LNCAP (cell line): ENCODE data around the gene ADH1A.

Experiments
- TF ChIP-seq, protein P1 (sequence below): fragments of 450-650 bp; IDR thresholded peaks from 2 replicates; pipeline ENCODE4 v1.5.1; 2017; ENCODE audit warnings: mild to moderate bottlenecking

Gene ADH1A

DNA sequence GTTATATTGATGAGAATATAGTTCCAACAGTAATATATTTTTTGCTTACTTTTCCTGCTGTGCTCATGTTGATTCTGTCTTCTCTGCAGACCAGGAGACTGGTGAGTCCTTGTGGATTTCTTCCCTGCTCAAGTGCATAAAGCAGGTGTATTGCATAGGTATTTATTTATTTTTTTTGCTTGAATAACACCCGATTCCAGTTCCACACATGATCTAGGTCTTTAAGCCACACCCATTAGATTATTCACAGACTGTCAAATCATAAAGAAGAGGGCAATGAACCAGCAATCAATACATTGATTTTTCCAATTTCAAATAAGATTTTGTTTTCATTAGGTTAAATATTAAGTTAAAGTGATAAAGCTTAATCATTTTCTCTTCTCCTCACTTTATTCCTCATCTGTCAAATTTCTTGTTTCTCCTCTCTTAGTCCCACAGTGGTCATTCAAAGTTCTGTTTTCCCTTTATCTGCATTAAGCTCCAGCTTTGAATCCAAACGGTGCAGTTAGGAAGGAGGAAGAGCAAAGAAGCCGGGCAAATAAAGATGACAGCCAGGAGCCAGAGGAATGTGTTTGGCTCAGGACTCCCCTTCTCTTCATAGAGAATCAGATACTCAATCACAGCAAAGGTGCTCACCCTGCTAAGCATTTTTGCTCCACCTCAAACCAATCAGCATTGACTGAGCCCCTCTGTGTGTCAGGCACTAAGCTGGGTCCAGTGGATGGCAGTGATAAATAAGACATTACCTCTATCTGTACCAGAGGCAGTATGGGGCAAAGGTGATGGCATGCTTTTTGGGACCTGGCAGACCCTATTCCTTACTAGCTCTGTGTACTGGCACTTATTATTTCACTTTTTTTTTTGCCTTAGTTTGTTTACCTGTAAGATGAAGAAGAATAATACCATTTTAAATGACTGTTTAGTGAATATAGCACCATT is at the start of gene ADH1A:
TSS of gene ADH1A (minus strand) at position 138 of the 939 bp plus-strand sequence. CDS start at position 67, 71 bp downstream.
- TF ChIP-seq, protein P1, sequence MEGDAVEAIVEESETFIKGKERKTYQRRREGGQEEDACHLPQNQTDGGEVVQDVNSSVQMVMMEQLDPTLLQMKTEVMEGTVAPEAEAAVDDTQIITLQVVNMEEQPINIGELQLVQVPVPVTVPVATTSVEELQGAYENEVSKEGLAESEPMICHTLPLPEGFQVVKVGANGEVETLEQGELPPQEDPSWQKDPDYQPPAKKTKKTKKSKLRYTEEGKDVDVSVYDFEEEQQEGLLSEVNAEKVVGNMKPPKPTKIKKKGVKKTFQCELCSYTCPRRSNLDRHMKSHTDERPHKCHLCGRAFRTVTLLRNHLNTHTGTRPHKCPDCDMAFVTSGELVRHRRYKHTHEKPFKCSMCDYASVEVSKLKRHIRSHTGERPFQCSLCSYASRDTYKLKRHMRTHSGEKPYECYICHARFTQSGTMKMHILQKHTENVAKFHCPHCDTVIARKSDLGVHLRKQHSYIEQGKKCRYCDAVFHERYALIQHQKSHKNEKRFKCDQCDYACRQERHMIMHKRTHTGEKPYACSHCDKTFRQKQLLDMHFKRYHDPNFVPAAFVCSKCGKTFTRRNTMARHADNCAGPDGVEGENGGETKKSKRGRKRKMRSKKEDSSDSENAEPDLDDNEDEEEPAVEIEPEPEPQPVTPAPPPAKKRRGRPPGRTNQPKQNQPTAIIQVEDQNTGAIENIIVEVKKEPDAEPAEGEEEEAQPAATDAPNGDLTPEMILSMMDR = no peak

DNA sequence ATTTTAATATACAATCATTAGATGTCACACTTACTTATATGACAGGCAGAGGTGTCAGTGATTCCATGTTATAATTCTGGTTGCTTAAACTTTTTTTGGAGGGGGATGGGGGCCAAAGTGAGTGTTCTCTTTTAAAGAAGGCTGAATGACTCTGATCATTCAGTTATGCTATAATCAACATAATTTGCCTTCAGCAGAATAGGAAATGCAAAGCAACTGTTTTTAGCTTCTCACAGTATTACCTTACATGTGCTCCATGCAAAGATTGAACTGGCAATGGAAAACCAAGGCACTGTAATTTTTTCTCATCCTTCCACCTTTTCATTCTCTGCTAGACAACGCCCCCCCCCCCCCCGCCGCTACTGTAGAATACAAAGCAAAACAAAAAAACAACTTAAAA is 48.4 kb upstream of the ADH1A start:
- TF ChIP-seq, protein P1 = no peak

DNA sequence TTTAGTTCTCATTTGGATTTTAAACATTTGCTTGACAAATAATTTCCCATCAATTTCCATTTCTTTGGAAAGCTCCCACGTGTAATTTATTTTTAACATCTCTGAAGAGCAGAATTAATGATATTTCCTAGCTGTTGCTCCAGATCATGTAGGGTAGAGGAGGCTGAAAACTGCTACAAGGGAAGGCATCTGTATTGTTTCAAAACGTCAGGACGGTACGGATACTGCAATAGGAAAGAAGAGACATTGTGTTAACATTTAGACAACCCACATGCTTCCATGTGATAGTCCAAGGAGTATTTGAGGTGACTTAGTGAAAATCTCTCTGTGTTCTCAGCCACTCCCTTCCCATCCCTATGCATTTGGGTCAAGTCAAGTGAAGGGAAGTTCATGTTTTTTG is 45.8 kb upstream of the ADH1A start:
- TF ChIP-seq, protein P1 = no peak

DNA sequence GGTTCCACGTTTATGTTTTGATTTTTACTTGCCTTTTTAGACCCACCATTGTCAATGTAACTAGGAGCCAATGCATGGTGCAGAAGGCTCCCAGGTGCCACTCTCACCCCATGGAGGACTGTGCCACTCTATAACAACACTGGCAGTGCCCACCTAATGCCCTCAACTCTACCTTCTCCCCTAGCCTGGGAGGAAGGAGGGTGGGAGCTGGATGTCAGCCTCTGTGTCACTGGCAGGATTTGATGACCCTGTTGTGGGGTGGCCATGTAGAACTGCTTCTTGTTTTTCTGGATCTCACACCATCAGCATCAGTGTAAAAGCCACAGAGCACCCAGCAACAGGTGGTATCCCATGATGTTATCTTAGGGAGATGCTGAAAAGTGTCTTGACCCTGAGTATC is 44.1 kb upstream of the ADH1A start:
- TF ChIP-seq, protein P1 = no peak

DNA sequence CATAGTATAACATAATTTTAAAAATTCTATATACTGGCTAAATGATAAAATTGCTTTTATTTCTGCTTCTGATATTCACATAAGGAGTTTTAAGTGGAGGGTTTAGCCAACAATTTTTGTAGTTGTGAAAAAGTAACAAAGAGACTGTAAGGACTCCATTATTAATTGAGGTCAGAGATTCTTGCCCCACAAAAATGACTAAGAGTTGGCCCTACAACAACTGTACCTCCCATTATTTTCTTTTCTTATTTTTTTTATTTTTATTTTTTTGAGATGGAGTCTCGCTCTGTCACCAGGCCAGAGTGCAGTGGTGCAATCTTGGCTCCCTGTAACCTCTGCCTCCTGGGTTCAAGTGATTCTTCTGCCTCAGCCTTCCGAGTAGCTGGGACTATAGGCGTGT is 39.9 kb upstream of the ADH1A start:
- TF ChIP-seq, protein P1 = no peak

DNA sequence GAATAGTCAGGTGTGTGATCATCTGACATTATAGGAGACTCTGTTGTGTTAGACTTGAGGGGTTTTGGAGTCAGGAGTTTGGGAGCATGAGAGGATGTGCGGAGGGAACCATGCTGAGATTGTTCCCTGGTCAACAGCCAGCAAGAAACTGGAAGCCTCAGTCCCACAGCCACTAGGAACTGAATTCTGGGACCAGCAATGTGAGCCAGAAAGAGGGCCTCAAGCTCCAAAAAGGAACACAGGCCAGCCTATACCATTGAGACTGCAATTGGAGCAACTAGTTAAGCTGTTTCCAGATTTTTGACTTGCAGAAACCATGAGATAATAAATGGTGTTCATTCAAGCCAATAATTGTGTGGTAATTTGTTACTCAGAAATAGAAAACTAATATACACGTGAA is 39.1 kb upstream of the ADH1A start:
- TF ChIP-seq, protein P1 = no peak

DNA sequence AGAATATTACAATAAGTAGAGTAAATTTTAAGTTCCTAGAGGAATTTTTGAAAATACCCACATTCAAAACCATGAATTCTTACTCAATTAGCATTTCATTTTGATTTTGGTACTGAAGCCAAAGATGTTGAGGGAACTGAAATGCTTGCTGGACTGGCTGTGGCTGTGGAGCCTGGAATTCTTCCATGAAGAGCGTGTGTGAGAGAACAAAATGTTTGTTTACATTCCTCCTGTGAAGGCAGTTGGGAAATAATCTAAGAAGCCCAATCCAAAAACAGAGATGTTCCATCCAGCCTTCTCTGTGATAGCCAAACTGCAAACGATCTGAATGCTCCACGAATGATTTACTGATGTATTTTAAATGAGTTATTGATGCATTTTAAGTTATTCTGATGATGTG is 34.2 kb upstream of the ADH1A start:
- TF ChIP-seq, protein P1 = no peak
